ENCODE data around the gene TNFSF15.
A peak's percentile ranks its signal among the peaks of the same experiment; 100 is the strongest.

The TNFSF15 gene

GRCh38 chr9:114785866-114786650 is 19.8 kb downstream of the TNFSF15 start:
- Mint-ChIP-seq H3K4me1 (no peaks in the 10 kb centered on the region), H3K9me3 (no peaks in the 10 kb centered on the region), H3K27ac (no peak overlapping the region), H3K36me3 (no peaks in the 10 kb centered on the region), H3K27me3 (no peaks in the 10 kb centered on the region), H3K4me3 (no peak overlapping the region)

GRCh38 chr9:114784721-114785279 is 21.0 kb downstream of the TNFSF15 start:
- Mint-ChIP-seq H3K4me3 (no peak overlapping the region), H3K4me1 (no peaks in the 10 kb centered on the region), H3K36me3 (no peaks in the 10 kb centered on the region), H3K27ac (no peak overlapping the region), H3K9me3 (no peaks in the 10 kb centered on the region), H3K27me3 (no peaks in the 10 kb centered on the region)

GRCh38 chr9:114782586-114782985 is 23.3 kb downstream of the TNFSF15 start:
- Mint-ChIP-seq H3K4me3 (no peak overlapping the region), H3K9me3 (no peaks in the 10 kb centered on the region), H3K36me3 (no peaks in the 10 kb centered on the region), H3K27me3 (no peaks in the 10 kb centered on the region), H3K4me1 (peaks cover 9% of the 10 kb centered on the region), H3K27ac (no peak overlapping the region)

GRCh38 chr9:114779352-114779845 is 26.4 kb downstream of the TNFSF15 start:
- Mint-ChIP-seq H3K27ac (no peak overlapping the region), H3K9me3 (no peaks in the 10 kb centered on the region), H3K4me3 (no peak overlapping the region), H3K27me3 (no peaks in the 10 kb centered on the region), H3K36me3 (no peaks in the 10 kb centered on the region), H3K4me1 (peaks cover 34% of the 10 kb centered on the region)

- Mint-ChIP-seq H3K27ac (peak overlapping the region; percentile 1), H3K36me3 (no peaks in the 10 kb centered on the region), H3K4me3 (no peak overlapping the region), H3K4me1 (peaks cover 34% of the 10 kb centered on the region), H3K27me3 (no peaks in the 10 kb centered on the region), H3K9me3 (no peaks in the 10 kb centered on the region)
Observed at GRCh38 chr9:114777821-114778609, 27.8 kb downstream of the TNFSF15 start.

DNA sequence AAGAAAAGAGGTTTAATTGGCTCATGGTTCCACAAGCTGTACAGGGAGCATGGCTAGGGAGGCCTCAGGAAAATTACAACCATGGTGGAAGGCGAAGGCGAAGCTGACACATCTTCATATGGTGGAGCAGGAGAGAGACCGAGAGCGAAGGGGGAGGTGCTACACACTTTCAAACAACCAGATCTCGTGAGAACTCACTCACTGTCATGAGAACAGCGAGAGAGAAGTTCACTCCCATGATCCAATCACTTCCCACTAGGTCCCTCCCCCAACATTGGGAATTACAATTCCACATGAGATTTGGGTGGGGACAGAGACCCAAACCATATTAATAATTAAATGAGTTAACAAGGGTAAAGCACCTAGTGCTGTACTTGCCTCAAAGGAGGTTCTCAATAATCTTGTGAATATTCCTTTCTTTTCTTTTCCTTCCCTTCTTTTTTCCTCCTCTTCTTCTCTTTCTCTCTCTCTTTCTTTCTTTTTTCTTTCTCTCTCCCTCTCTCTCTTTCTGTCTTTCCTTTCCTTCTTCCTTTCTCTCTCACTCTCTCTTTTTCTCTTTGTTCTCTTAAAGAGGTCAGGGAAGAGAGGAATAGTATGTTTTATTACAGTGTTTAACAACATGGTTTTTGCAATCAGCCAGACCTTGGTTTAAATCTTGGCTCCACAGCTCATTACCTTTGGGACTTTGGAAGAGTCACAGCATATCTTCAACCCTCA is 29.0 kb downstream of the TNFSF15 start:
- Mint-ChIP-seq H3K36me3 (no peaks in the 10 kb centered on the region), H3K4me3 (no peak overlapping the region), H3K4me1 (peaks cover 34% of the 10 kb centered on the region), H3K27me3 (no peaks in the 10 kb centered on the region), H3K27ac (no peak overlapping the region), H3K9me3 (no peaks in the 10 kb centered on the region)

DNA sequence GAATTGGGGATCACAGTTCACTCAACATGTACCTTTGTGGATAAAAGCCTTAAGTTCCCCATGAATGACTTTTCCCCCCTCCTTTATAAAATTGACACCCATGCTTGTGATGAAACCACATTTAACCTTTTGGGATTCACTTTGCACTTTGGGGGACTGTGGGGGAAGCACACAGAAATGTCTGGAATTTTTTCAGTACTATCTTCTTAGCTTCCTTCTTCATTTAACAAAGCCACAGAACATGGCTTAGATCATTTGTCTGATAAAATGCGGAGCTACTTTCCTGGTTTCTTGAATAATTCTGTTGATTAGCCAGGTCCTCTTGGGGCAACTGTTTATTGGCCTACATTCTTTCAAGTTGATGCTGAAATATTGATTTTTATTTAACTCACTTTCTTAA is 29.9 kb downstream of the TNFSF15 start:
- Mint-ChIP-seq H3K4me3 (no peak overlapping the region), H3K27ac (no peak overlapping the region), H3K27me3 (no peaks in the 10 kb centered on the region)

DNA sequence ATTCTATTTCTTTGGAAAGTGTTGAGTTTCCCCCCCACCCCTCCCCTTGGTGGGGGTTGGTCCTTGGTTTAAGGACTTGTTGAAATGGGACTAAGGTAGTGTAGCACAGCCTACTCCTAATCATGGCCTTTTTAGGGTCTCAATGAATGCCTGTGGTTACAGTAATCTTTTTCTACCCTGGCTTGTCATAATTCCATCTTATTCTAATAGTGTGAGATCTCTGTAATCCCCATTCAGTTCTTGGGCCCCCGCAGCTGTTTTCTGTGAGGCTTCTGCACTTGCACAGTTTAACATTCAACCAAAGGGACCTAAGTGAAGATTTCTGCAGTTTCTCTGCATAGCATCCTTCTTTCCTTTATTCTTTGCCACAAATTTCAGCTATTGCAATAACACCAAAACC is 30.7 kb downstream of the TNFSF15 start:
- Mint-ChIP-seq H3K36me3 (no peaks in the 10 kb centered on the region), H3K9me3 (no peaks in the 10 kb centered on the region)

More for the DNA sequence above, 29.9 kb downstream of the TNFSF15 start:
- Mint-ChIP-seq H3K9me3 (no peaks in the 10 kb centered on the region), H3K36me3 (no peaks in the 10 kb centered on the region), H3K4me1 (peaks cover 34% of the 10 kb centered on the region)

DNA sequence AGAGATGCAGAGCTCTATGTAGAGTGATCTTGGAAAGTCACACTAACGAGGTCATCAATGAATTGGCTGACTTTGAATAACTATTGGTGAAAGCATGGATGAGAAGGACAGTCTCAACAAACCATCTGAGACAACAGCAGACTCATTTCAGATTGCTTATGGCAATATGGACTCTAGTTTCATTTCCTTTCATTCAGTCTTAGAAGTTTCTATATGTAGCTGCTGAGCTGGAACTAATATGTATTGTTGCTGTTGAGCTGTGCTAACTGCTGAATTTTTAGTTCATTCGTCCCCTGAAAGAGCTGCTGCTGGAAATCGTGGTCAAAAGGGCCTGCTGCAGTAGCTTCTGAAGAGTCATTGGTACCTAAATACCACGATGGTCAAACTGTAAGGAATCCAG is 31.3 kb downstream of the TNFSF15 start:
- no peak overlapping the region for H3K27ac Mint-ChIP-seq
- no peak overlapping the region for H3K4me3 Mint-ChIP-seq

More for the DNA sequence above, 30.7 kb downstream of the TNFSF15 start:
- Mint-ChIP-seq H3K4me3 (no peak overlapping the region), H3K27me3 (no peaks in the 10 kb centered on the region), H3K4me1 (peaks cover 38% of the 10 kb centered on the region), H3K27ac (no peak overlapping the region)

DNA sequence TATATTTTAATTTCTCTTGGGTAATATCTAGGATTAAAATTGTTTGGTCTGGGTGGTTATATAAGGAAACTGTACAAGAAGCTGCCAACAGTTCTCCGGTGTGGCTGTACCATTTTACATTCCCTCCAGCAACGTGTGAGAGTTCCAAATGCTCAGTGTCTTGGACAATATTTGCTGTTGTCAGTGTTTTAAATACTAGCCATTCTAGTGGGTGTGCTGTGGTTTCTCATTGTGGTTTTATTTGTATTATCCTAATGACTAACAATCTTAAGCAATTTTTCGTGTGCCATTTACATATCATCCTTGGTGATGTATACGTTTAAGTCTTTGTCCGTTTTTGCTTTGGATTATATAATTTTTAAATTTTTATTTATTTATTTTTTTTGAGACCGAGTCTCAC is 34.0 kb downstream of the TNFSF15 start:
- H3K4me3 Mint-ChIP-seq: no peak overlapping the region
- H3K36me3 Mint-ChIP-seq: no peaks in the 10 kb centered on the region
- no peak overlapping the region for H3K27ac Mint-ChIP-seq
- no peaks in the 10 kb centered on the region for H3K27me3 Mint-ChIP-seq
- H3K4me1 Mint-ChIP-seq: peaks cover 24% of the 10 kb centered on the region
- no peaks in the 10 kb centered on the region for H3K9me3 Mint-ChIP-seq

More for the DNA sequence above, 31.3 kb downstream of the TNFSF15 start:
- H3K4me1 Mint-ChIP-seq: peaks cover 38% of the 10 kb centered on the region
- no peaks in the 10 kb centered on the region for H3K36me3 Mint-ChIP-seq
- H3K27me3 Mint-ChIP-seq: no peaks in the 10 kb centered on the region
- no peaks in the 10 kb centered on the region for H3K9me3 Mint-ChIP-seq

GRCh38 chr9:114770991-114771390 is 34.8 kb downstream of the TNFSF15 start:
- no peak overlapping the region for H3K27ac Mint-ChIP-seq
- H3K9me3 Mint-ChIP-seq: no peaks in the 10 kb centered on the region
- H3K27me3 Mint-ChIP-seq: no peaks in the 10 kb centered on the region
- no peak overlapping the region for H3K4me3 Mint-ChIP-seq
- no peaks in the 10 kb centered on the region for H3K36me3 Mint-ChIP-seq
- H3K4me1 Mint-ChIP-seq: peaks cover 19% of the 10 kb centered on the region

GRCh38 chr9:114769624-114770023 is 36.2 kb downstream of the TNFSF15 start:
- Mint-ChIP-seq H3K27ac (no peak overlapping the region), H3K4me3 (no peak overlapping the region), H3K27me3 (no peaks in the 10 kb centered on the region), H3K4me1 (peaks cover 5% of the 10 kb centered on the region), H3K9me3 (no peaks in the 10 kb centered on the region), H3K36me3 (no peaks in the 10 kb centered on the region)

DNA sequence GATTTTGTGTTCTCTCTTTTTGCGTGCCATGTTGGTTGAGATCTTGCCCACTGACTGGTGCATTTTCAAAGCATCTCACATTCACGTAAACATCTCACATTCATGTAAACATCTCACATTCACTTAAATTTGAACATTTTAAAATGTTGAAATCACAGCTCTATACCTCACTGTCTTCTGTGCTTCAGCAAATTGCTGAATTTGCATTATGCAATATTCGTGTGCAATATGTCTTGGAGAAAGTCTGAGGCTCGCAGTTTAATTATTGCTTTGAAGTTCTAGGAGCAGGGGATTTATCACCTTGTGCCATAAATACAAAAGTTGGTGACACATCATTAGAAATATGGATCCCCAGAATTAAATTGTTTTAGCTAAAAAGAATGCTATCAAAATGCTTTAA is 42.6 kb downstream of the TNFSF15 start:
- Mint-ChIP-seq H3K9me3 (no peaks in the 10 kb centered on the region), H3K4me3 (no peak overlapping the region), H3K27me3 (no peaks in the 10 kb centered on the region), H3K27ac (no peak overlapping the region), H3K36me3 (peaks cover 2% of the 10 kb centered on the region), H3K4me1 (no peaks in the 10 kb centered on the region)

GRCh38 chr9:114761523-114761922 is 44.3 kb downstream of the TNFSF15 start:
- no peaks in the 10 kb centered on the region for H3K4me1 Mint-ChIP-seq
- peaks cover 2% of the 10 kb centered on the region for H3K36me3 Mint-ChIP-seq
- no peak overlapping the region for H3K4me3 Mint-ChIP-seq
- no peaks in the 10 kb centered on the region for H3K27me3 Mint-ChIP-seq
- H3K27ac Mint-ChIP-seq: no peak overlapping the region
- H3K9me3 Mint-ChIP-seq: no peaks in the 10 kb centered on the region

DNA sequence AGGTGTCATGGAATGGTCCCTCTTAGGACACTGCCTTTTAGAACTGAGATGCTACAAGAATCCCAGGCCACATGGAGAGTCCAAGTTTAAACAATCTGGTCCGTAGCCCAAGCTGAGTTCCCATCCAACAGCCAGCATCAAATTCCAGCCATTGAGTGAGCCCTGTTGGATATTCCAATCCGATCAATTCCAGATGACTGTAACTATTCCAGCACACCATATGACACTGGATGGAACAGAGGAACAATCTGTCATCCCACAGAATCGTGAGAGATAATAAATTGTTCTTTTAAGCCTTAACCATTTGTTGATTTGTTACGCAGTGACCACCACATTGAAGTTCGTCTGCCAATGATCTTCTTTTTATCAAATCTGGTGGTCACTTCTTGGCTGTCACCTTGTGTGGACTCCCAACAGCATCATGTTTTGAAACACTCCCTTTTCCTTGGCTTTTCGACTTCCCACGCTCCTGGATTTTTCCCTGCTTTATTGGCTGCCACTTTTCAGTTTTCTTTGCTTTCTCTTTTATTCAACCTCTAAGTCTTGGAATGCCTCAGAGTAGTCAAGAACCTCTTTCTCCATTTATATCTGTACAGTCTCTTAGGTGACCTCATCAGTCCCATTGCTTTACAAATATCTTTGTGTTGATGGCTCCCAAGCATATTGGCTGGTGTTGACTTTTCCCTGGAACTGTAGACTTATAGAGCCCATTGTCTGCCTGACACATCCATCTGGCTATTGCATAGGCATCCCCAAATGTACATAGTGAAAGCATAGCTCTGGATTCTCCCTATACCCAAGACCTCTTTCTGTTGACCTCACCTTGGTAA is 46.1 kb downstream of the TNFSF15 start:
- Mint-ChIP-seq H3K4me1 (peaks cover 6% of the 10 kb centered on the region), H3K9me3 (no peaks in the 10 kb centered on the region), H3K4me3 (no peak overlapping the region), H3K27ac (peak overlapping the region; percentile 12), H3K36me3 (peaks cover 2% of the 10 kb centered on the region), H3K27me3 (no peaks in the 10 kb centered on the region)
